HEK293 (cell line): Measurements from ENCODE around the gene APC2.

Experiments used
- CTCF ChIA-PET: fragments of 350-600 bp; formaldehyde crosslinking; extraction: SDS; loops from one replicate; lab custom pipeline; 2021; ENCODE audit warnings: antibody characterized with exemption; lab: Yijun Ruan, JAX
- POLR2A ChIA-PET: fragments of 300-600 bp; formaldehyde crosslinking; extraction: SDS; loops from one replicate; lab custom pipeline; 2020; ENCODE audit warnings: antibody characterized with exemption, inconsistent platforms; lab: Yijun Ruan, JAX
- H3K27ac ChIP-seq: fragments of 200-500 bp; sonication (Bioruptor generic); 2 replicates; pipeline ENCODE4 v1.5.1; 2014; ENCODE audit warnings: low read depth, low read length, control low read depth, inconsistent platforms; ENCODE audit errors: extremely low read depth
- H3K36me3 ChIP-seq, 2 experiments: fragments of 200-500 bp in 1 of 2; sonication (Bioruptor generic) in 1 of 2; 1 replicate in 1 of 2; 2 replicates in 1 of 2; pipeline ENCODE4 v1.5.1; 2014 to 2017; ENCODE audit warnings: inconsistent platforms in 2 of 2, low read length in 2 of 2; ENCODE audit not compliant: control insufficient read depth in 2 of 2, insufficient read depth in 1 of 2
- H3K4me1 ChIP-seq: fragments of 200-500 bp; sonication (Bioruptor generic); 2 replicates; pipeline ENCODE4 v1.5.1; 2014; ENCODE audit warnings: mild to moderate bottlenecking, low read length, inconsistent platforms; ENCODE audit not compliant: control insufficient read depth, insufficient read depth
- H3K4me3 ChIP-seq: 2 replicates; pipeline ENCODE4 v1.5.1; 2011; ENCODE audit warnings: low read depth, mild to moderate bottlenecking, control low read depth, low read length, moderate library complexity
- H3K9me3 ChIP-seq: fragments of 200-500 bp; sonication (Bioruptor generic); 2 replicates; pipeline ENCODE4 v1.5.1; 2014; ENCODE audit warnings: low read depth, low read length, inconsistent platforms; ENCODE audit not compliant: control insufficient read depth, insufficient read depth
- EGR2 ChIP-seq: fragments of 450-650 bp; formaldehyde crosslinking; IDR thresholded peaks from 2 replicates; pipeline ENCODE4 v1.5.1; 2016; ENCODE audit warnings: low read depth, missing biosample characterization, missing genetic modification characterization
- GFI1B ChIP-seq: fragments of 450-650 bp; formaldehyde crosslinking; IDR thresholded peaks from 2 replicates; pipeline ENCODE4 v1.5.1; 2016; ENCODE audit warnings: missing biosample characterization, missing genetic modification characterization
- SALL2 ChIP-seq: fragments of 450-650 bp; formaldehyde crosslinking; IDR thresholded peaks from 2 replicates; pipeline ENCODE4 v1.5.0; 2017; ENCODE audit warnings: missing biosample characterization, mild to moderate bottlenecking, missing genetic modification characterization, borderline replicate concordance
- ZBTB17 ChIP-seq: fragments of 450-650 bp; formaldehyde crosslinking; IDR thresholded peaks from 2 replicates; pipeline ENCODE4 v1.5.1; 2016; ENCODE audit warnings: missing biosample characterization, missing genetic modification characterization
- ZBTB48 ChIP-seq: fragments of 450-650 bp; formaldehyde crosslinking; IDR thresholded peaks from 2 replicates; pipeline ENCODE4 v1.5.1; 2016; ENCODE audit warnings: missing biosample characterization, missing genetic modification characterization
- ZFP37 ChIP-seq: fragments of 450-650 bp; formaldehyde crosslinking; IDR thresholded peaks from 2 replicates; pipeline ENCODE4 v1.5.1; 2016; ENCODE audit warnings: missing biosample characterization, missing genetic modification characterization
- ZNF140 ChIP-seq: fragments of 450-650 bp; formaldehyde crosslinking; IDR thresholded peaks from 2 replicates; pipeline ENCODE4 v1.5.1; 2016; ENCODE audit warnings: missing biosample characterization, missing genetic modification characterization
- ZNF239 ChIP-seq: fragments of 450-650 bp; formaldehyde crosslinking; IDR thresholded peaks from 2 replicates; pipeline ENCODE4 v1.5.1; 2016; ENCODE audit warnings: missing biosample characterization, missing genetic modification characterization
- ZNF292 ChIP-seq: fragments of 450-650 bp; formaldehyde crosslinking; IDR thresholded peaks from 2 replicates; pipeline ENCODE4 v1.5.1; 2016; ENCODE audit warnings: low read depth, missing biosample characterization, missing genetic modification characterization, borderline replicate concordance
- ZNF335 ChIP-seq: fragments of 450-650 bp; formaldehyde crosslinking; conservative IDR thresholded peaks from 2 replicates; pipeline ENCODE4 v1.5.1; 2016; ENCODE audit warnings: missing biosample characterization, missing genetic modification characterization
- ZNF426 ChIP-seq: fragments of 450-650 bp; formaldehyde crosslinking; IDR thresholded peaks from 2 replicates; pipeline ENCODE4 v1.5.1; 2017; ENCODE audit warnings: missing biosample characterization, missing genetic modification characterization, mild to moderate bottlenecking, inconsistent platforms, moderate library complexity
- ZNF548 ChIP-seq: fragments of 450-650 bp; formaldehyde crosslinking; IDR thresholded peaks from 2 replicates; pipeline ENCODE4 v1.5.1; 2016; ENCODE audit warnings: missing biosample characterization, missing genetic modification characterization
- ZNF610 ChIP-seq: fragments of 450-650 bp; formaldehyde crosslinking; IDR thresholded peaks from 2 replicates; pipeline ENCODE4 v1.5.1; 2016; ENCODE audit warnings: missing biosample characterization, missing genetic modification characterization, borderline replicate concordance
- ZNF658 ChIP-seq: fragments of 450-650 bp; formaldehyde crosslinking; IDR thresholded peaks from 2 replicates; pipeline ENCODE4; 2016; ENCODE audit warnings: missing biosample characterization, missing genetic modification characterization
- ZNF707 ChIP-seq: fragments of 450-650 bp; formaldehyde crosslinking; IDR thresholded peaks from 2 replicates; pipeline ENCODE4 v1.5.1; 2016; ENCODE audit warnings: missing biosample characterization, missing genetic modification characterization
- ZNF776 ChIP-seq: fragments of 450-650 bp; formaldehyde crosslinking; IDR thresholded peaks from 2 replicates; pipeline ENCODE4 v1.5.0; 2017; ENCODE audit warnings: missing biosample characterization, missing genetic modification characterization, borderline replicate concordance
- TF ChIP-seq, protein P1 (sequence below): fragments of 450-650 bp; formaldehyde crosslinking; IDR thresholded peaks from 2 replicates; pipeline ENCODE4; 2016; ENCODE audit warnings: missing biosample characterization, missing genetic modification characterization
- TF ChIP-seq, protein P2 (sequence below): fragments of 450-650 bp; formaldehyde crosslinking; IDR thresholded peaks from 2 replicates; pipeline ENCODE4 v1.5.1; 2016; ENCODE audit warnings: missing biosample characterization, missing genetic modification characterization

The APC2 gene

DNA sequence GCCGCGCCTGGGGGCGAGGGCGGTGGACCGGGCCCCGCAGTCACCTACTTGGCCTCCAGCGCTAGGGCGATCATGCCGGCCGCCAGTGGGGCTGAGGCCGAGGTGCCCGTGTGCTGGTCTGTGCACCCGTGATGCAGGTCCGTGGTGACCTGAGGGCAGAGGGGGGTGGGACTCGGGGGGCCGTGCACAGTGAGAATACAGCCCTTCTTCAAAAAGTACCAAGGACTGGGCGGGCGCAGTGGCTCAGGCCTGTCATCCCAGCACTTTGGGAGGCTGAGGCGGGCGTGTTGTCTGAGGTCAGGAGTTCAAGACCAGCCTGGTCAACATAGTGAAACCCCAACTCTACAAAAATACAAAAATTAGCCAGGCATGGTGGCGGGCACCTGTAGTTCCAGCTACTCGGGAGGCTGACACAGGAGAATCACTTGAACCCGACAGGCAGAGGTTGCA is 34.1 kb downstream of the APC2 start:
- CTCF ChIA-PET = no interaction called here
- H3K9me3 ChIP-seq = no peaks in the 10 kb centered on the region
- POLR2A ChIA-PET = no interaction called here
- no peak overlapping the region for H3K4me3 ChIP-seq
- no peak overlapping the region for H3K27ac ChIP-seq
- no peaks in the 10 kb centered on the region for H3K4me1 ChIP-seq
- TF ChIP-seq EGR2 (tag by site-specific recombination) = no peak
- TF ChIP-seq ZNF776 (tag by site-specific recombination) = no peak
- H3K36me3 ChIP-seq = no peaks in the 10 kb centered on the region; a peak in 1 of 3 replicates

DNA sequence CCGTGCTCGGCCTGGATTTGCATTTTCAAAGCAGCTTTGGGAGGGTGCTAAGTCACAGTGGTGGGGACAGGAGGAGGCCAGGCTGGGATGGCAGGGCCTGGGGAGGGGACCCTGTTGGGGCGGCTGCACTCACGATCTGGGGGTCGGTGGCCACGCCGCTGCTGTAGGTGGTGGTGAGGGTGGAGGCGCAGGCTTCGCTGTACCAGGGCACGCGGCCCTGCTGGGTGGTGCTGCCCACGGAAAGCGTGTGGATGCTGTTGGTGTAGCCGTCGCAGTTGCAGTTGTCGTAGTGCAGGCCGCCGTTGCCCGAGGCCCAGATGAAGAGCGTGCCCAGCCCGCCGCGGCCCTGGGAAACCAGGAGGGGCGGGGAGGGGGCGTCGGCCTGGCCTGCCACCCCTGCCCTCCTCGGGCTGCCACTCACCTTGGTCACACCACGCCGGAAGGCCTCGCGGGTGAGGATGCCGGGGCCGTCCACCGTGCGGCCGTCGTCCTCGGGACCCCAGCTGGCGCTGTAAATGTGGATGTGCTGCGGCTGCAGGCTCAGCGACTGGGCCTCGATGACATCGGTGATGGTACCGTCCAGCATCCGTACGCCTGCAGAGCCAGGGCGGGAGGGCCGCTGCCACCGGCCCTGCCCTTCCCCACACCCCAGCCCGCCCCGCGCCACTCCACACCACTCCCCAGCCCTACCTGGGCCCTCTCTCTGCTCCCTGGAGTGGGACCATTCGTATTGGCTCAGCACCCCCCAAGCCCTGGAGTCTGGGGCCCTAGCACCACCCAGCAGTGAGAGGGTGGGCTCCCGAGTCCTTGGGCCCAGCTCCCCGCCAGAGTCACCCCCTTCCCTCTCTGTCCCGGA is 37.0 kb downstream of the APC2 start:
- H3K4me3 ChIP-seq = no peak overlapping the region
- ChIA-PET POLR2A (no interaction called here), CTCF (interaction anchor here (0.7 kb wide), 1 partner anchor 21 kb away, joined by 3 read pairs; no protein-coding TSS in a partner anchor)
- no peak overlapping the region for H3K27ac ChIP-seq
- TF ChIP-seq ZNF610 (tag by site-specific recombination) (no peak), SALL2 (tag by site-specific recombination) (no peak), ZNF658 (tag by site-specific recombination) (no peak), ZNF426 (tag by site-specific recombination) (no peak), ZFP37 (tag by site-specific recombination) (no peak), ZNF239 (tag by site-specific recombination) (no peak), ZBTB48 (tag by site-specific recombination) (no peak), ZNF548 (no peak), GFI1B (tag by site-specific recombination) (no peak), ZNF707 (no peak), ZNF140 (tag by site-specific recombination) (no peak), ZBTB17 (no peak), ZNF292 (tag by site-specific recombination) (no peak)
- TF ChIP-seq, protein P1, sequence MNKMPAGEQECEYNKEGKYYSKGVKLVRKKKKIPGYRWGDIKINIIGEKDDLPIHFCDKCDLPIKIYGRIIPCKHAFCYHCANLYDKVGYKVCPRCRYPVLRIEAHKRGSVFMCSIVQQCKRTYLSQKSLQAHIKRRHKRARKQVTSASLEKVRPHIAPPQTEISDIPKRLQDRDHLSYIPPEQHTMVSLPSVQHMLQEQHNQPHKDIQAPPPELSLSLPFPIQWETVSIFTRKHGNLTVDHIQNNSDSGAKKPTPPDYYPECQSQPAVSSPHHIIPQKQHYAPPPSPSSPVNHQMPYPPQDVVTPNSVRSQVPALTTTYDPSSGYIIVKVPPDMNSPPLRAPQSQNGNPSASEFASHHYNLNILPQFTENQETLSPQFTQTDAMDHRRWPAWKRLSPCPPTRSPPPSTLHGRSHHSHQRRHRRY (tag by site-specific recombination) = no peak
- peaks cover 5% of the 10 kb centered on the region for H3K4me1 ChIP-seq
- no peaks in the 10 kb centered on the region; a peak in 1 of 3 replicates for H3K36me3 ChIP-seq
- no peaks in the 10 kb centered on the region for H3K9me3 ChIP-seq

DNA sequence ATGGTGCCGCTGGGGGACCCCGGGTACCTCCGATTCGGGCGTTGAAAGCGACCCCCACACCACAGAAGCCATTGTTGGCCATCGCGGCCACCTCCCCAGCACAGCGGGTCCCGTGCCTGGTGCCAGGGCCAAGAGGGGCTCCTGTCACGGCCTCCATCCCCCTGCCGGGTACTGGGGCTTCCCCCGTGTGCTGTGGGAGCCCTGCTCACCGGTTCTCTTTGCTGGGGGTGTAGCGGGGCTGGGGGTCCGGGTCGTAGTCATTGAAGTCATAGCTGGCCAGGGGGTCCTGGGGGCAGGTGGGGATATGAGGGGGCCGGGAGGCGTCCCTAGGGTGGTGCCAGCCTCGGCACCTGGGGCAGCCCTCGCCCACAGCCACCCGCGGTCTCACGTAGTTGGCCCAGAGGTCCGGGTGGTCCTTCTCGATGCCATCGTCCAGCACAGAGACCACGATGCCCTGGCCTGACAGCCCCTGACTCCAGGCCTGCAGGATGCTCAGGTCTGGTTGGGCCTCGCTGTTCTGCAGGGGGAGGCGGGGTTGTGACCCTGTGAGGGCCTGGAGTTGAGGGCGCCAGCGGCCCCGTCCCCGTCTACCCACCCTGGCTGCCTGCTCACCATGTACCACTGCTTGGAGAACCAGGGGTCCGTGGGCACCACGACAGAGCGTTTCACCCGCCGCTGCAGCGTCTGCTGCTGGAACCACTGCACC is 37.8 kb downstream of the APC2 start:
- Histone ChIP-seq H3K36me3 (no peaks in the 10 kb centered on the region; a peak in 1 of 3 replicates), H3K4me3 (no peak overlapping the region), H3K27ac (no peak overlapping the region), H3K9me3 (no peaks in the 10 kb centered on the region), H3K4me1 (peaks cover 5% of the 10 kb centered on the region)
- POLR2A ChIA-PET = no interaction called here
- CTCF ChIA-PET = no interaction called here
- TF ChIP-seq, protein P2, sequence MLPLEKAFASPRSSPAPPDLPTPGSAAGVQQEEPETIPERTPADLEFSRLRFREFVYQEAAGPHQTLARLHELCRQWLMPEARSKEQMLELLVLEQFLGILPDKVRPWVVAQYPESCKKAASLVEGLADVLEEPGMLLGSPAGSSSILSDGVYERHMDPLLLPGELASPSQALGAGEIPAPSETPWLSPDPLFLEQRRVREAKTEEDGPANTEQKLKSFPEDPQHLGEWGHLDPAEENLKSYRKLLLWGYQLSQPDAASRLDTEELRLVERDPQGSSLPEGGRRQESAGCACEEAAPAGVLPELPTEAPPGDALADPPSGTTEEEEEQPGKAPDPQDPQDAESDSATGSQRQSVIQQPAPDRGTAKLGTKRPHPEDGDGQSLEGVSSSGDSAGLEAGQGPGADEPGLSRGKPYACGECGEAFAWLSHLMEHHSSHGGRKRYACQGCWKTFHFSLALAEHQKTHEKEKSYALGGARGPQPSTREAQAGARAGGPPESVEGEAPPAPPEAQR (tag by site-specific recombination) = no peak
- TF ChIP-seq ZNF335 (tag by site-specific recombination) = no peak
